B cell (primary cell): ENCODE data around the gene UBAC1. TPM values are rescaled to one million over a fixed set of nuclear protein-coding genes. Genes with fewer than 3 reads are reported as not detected.

Experiments used
- ATAC-seq: fragments of 200-7000 bp; cut with Tn5 transposase; one replicate; pipeline ENCODE4 v1.10.0; 2021; ENCODE audit warnings: low read depth, mild to moderate bottlenecking, moderate number of reproducible peaks, moderate library complexity
- CTCF ChIA-PET: fragments of 350-600 bp; sonication (Branson Sonifier 250); formaldehyde crosslinking; loops from one replicate; lab custom pipeline; 2021; ENCODE audit warnings: antibody characterized with exemption, inconsistent platforms; lab: Charles Lee
- POLR2A ChIA-PET: fragments of 350-600 bp; sonication (Branson Sonifier 250); formaldehyde crosslinking; loops from one replicate; lab custom pipeline; 2021; ENCODE audit warnings: antibody characterized with exemption; lab: Charles Lee
- DNase-seq: peaks from one replicate; pipeline ENCODE4 v3.0.0; 2013
- H2AFZ ChIP-seq: 2 replicates; pipeline ENCODE4 v1.6.1; 2012; ENCODE audit warnings: mild to moderate bottlenecking, low read depth, low read length; ENCODE audit not compliant: insufficient read depth, poor library complexity, severe bottlenecking
- H3K27ac ChIP-seq, 2 donors: 1 replicate in 1 of 2; 2 replicates in 1 of 2; pipeline ENCODE4 v1.5.1; 2012 to 2013; ENCODE audit warnings: low read length in 2 of 2, mild to moderate bottlenecking in 2 of 2, moderate library complexity in 1 of 2
- H3K27me3 ChIP-seq, 4 experiments: fragments of 200-600 bp in 1 of 4; sonication (generic) in 1 of 4; replicated peaks in 1 of 4; 1 replicate in 2 of 4; 2 replicates in 2 of 4; pipeline versions ENCODE4 v1.6.1 to v1.7.0; 2013 to 2016; ENCODE audit warnings: low read length in 3 of 4, mild to moderate bottlenecking in 2 of 4, mixed read lengths in 1 of 4, moderate library complexity in 1 of 4; ENCODE audit not compliant: insufficient read depth in 4 of 4, control insufficient read depth in 3 of 4; ENCODE audit errors: control extremely low read depth in 1 of 4
- H3K36me3 ChIP-seq, 2 experiments: replicated peaks in 1 of 2; 1 replicate in 1 of 2; 2 replicates in 1 of 2; pipeline versions ENCODE4 v1.6.1 to v1.7.1; 2013; ENCODE audit warnings: low read length in 1 of 2; ENCODE audit not compliant: insufficient read depth in 2 of 2, control insufficient read depth in 1 of 2; ENCODE audit errors: control extremely low read depth in 1 of 2, extremely low read depth in 1 of 2
- H3K4me1 ChIP-seq, 2 donors: fragments of 200-600 bp in 1 of 2; sonication (generic) in 1 of 2; 1 replicate in 1 of 2; 2 replicates in 1 of 2; pipeline versions ENCODE4 v1.5.1 to v1.6.1; 2013 to 2017; ENCODE audit warnings: low read length in 2 of 2; ENCODE audit not compliant: control insufficient read depth in 2 of 2, insufficient read depth in 2 of 2
- H3K4me2 ChIP-seq: replicated peaks from 2 replicates; pipeline ENCODE3; 2012; ENCODE audit warnings: mild to moderate bottlenecking, low read depth, low read length; ENCODE audit not compliant: poor library complexity, severe bottlenecking
- H3K4me3 ChIP-seq, 5 experiments: fragments of 200-600 bp in 1 of 5; sonication (generic) in 1 of 5; 1 replicate in 3 of 5; 2 replicates in 2 of 5; pipeline versions ENCODE4 v1.5.1 to v1.7.0; 2011 to 2016; ENCODE audit warnings: low read length in 4 of 5, mild to moderate bottlenecking in 4 of 5, low read depth in 2 of 5, control low read depth in 1 of 5, moderate library complexity in 1 of 5; ENCODE audit not compliant: insufficient read depth in 1 of 5; ENCODE audit errors: control extremely low read depth in 1 of 5, extremely low read depth in 1 of 5
- H3K79me2 ChIP-seq: fragments of 200-600 bp; sonication (generic); one replicate; pipeline ENCODE4 v1.6.0; 2016; ENCODE audit warnings: low read length; ENCODE audit not compliant: control insufficient read depth, insufficient read depth
- H3K9ac ChIP-seq: fragments of 200-600 bp; sonication (generic); 2 replicates; pipeline ENCODE4 v1.6.1; 2017; ENCODE audit warnings: mild to moderate bottlenecking, low read length, moderate library complexity
- H3K9me3 ChIP-seq, 3 donors: one replicate each; pipeline versions ENCODE4 v1.6.1 to v1.7.1; 2013; ENCODE audit warnings: low read length in 2 of 3; ENCODE audit not compliant: control insufficient read depth in 2 of 3, insufficient read depth in 1 of 3; ENCODE audit errors: control extremely low read depth in 1 of 3
- H4K20me1 ChIP-seq: 2 replicates; pipeline ENCODE4 v1.6.0; 2012; ENCODE audit warnings: mild to moderate bottlenecking, low read length; ENCODE audit not compliant: insufficient read depth, control insufficient read depth, poor library complexity, severe bottlenecking
- H3K27ac Mint-ChIP-seq: one replicate; pipeline ENCODE4 v1.8.0; 2021; ENCODE audit warnings: mixed read lengths
- H3K27me3 Mint-ChIP-seq: one replicate; pipeline ENCODE4 v1.8.0; 2021; ENCODE audit warnings: mixed read lengths
- H3K4me1 Mint-ChIP-seq: one replicate; pipeline ENCODE4 v1.8.0; 2021; ENCODE audit warnings: mixed read lengths
- H3K4me3 Mint-ChIP-seq: one replicate; pipeline ENCODE4 v1.8.0; 2021; ENCODE audit warnings: mixed read lengths
- H3K9me3 Mint-ChIP-seq: one replicate; pipeline ENCODE4 v1.8.0; 2022; ENCODE audit warnings: mixed read lengths; ENCODE audit not compliant: insufficient read depth
- CTCF ChIP-seq: fragments of 200-600 bp; IDR thresholded peaks from one replicate; pipeline ENCODE4 v1.8.0; 2022; ENCODE audit warnings: antibody characterized with exemption, mild to moderate bottlenecking
- EZH2 ChIP-seq: IDR thresholded peaks from 2 replicates; pipeline ENCODE4 v1.6.1; 2012; ENCODE audit warnings: borderline replicate concordance, low read depth, mild to moderate bottlenecking, moderate library complexity, low read length; ENCODE audit not compliant: insufficient read depth, poor library complexity, severe bottlenecking
- WGBS: methylation state at CpG from one replicate; pipeline ENCODE4 v1.1.5; 2013; ENCODE audit warnings: missing lambda C conversion rate; ENCODE audit not compliant: insufficient coverage; 5-methylcytosine and 5-hydroxymethylcytosine counted together
- intact Hi-C: fragments of 100-400 bp; cut with micrococcal nuclease; formaldehyde crosslinking; loops from one replicate; pipeline ENCODE4 v1.10.0; 2022
- polyA plus RNA-seq: library from polyadenylated mRNA; depleted of rRNA; stranded (reverse); fragments of >200 nt; gene quantifications from 2 replicates; pipeline ENCODE4 v1.2.3, GENCODE V29; 2012
- total RNA-seq, 2 donors: library from RNA; stranded (reverse); fragments of 120-200 nt in 1 of 2; gene quantifications; 1 replicate in 1 of 2; 2 replicates in 1 of 2; pipeline versions ENCODE4 v1.2.3 to v1.2.4, GENCODE V29; 2013 to 2022

The UBAC1 gene
- total and polyA plus RNA-seq, 2 donors (not counting 1 experiment from before 2014, with no cell fraction given): 30.8 to 31.1 TPM

GRCh38 chr9:135927195-135928013 lies 33.8 kb downstream of the UBAC1 start:
- H3K4me1 ChIP-seq: no peaks in the 10 kb centered on the region
- H3K9ac ChIP-seq: no peak overlapping the region
- 89% methylated on average over 25 of the region's 25 CpGs for WGBS
- ChIA-PET POLR2A (no interaction called here), CTCF (no interaction called here)
- no peak for DNase-seq
- intact Hi-C loops: no loop called here
- no peaks in the 10 kb centered on the region for H3K9me3 ChIP-seq
- no peaks in the 10 kb centered on the region for H3K9me3 Mint-ChIP-seq
- no peak overlapping the region for H3K4me2 ChIP-seq
- no peak overlapping the region for H3K4me3 ChIP-seq
- no peak overlapping the region for H2AFZ ChIP-seq
- H3K27ac Mint-ChIP-seq: no peak overlapping the region
- no peak overlapping the region for H3K27ac ChIP-seq
- H3K4me1 Mint-ChIP-seq: no peaks in the 10 kb centered on the region
- H3K36me3 ChIP-seq: peaks cover 0 to 10% of the 10 kb centered on the region in 2 experiments
- no peaks in the 10 kb centered on the region for H3K79me2 ChIP-seq
- no peak overlapping the region for H3K4me3 Mint-ChIP-seq
- no peak for ATAC-seq
- TF ChIP-seq CTCF: no peak
- H4K20me1 ChIP-seq: no peaks in the 10 kb centered on the region
- no peaks in the 10 kb centered on the region for H3K27me3 Mint-ChIP-seq
- H3K27me3 ChIP-seq: no peaks in the 10 kb centered on the region

- H3K4me2 ChIP-seq: no peak overlapping the region
- H3K4me1 Mint-ChIP-seq: no peaks in the 10 kb centered on the region
- POLR2A ChIA-PET: no interaction called here
- intact Hi-C loops: no loop called here
- TF ChIP-seq CTCF: no peak
- no peak for TF ChIP-seq EZH2
- H3K27me3 ChIP-seq: no peaks in the 10 kb centered on the region
- no peak overlapping the region for H2AFZ ChIP-seq
- H3K36me3 ChIP-seq: peaks cover 0 to 7% of the 10 kb centered on the region in 2 experiments
- no peak overlapping the region for H3K9ac ChIP-seq
- H3K27ac ChIP-seq: no peak overlapping the region
- no peaks in the 10 kb centered on the region for H3K27me3 Mint-ChIP-seq
- DNase-seq (no peak), ATAC-seq (peak; percentile 28)
- no peaks in the 10 kb centered on the region for H4K20me1 ChIP-seq
- H3K9me3 ChIP-seq: no peaks in the 10 kb centered on the region
- WGBS: 64% methylated on average over 27 of the region's 27 CpGs
- no peak overlapping the region for H3K4me3 Mint-ChIP-seq
- no peak overlapping the region for H3K27ac Mint-ChIP-seq
- H3K4me1 ChIP-seq: no peaks in the 10 kb centered on the region
- H3K4me3 ChIP-seq: no peak overlapping the region
- H3K9me3 Mint-ChIP-seq: no peaks in the 10 kb centered on the region
- H3K79me2 ChIP-seq: no peaks in the 10 kb centered on the region
- CTCF ChIA-PET: interaction anchor here (1.5 kb wide), 1 partner anchor 63 kb away, joined by 3 read pairs; no protein-coding TSS in a partner anchor
These were observed 34.6 kb downstream of the UBAC1 start for GRCh38 chr9:135926402-135927194.
